Smooth muscle cell (in vitro differentiated cells): ENCODE results near the gene TBKBP1. TPM values are rescaled to one million over a fixed set of nuclear protein-coding genes. Genes with fewer than 3 reads are reported as not detected.
"Not testable (repeated sequence)": the region's sequence is repeated elsewhere in the genome, so short reads cannot be mapped to it uniquely, and the experiment has no call there.

ENCODE experiments used
- DNase-seq: peaks from one replicate; lab custom pipeline; 2025; ENCODE audit not compliant: unreplicated experiment; lab: John Stamatoyannopoulos, UW
- H2AFZ ChIP-seq: fragments of 200-600 bp; sonication (generic); 2 replicates; pipeline ENCODE4 v1.6.0; 2016; ENCODE audit warnings: antibody characterized with exemption, low read depth, mild to moderate bottlenecking
- H3F3A ChIP-seq: fragments of 200-600 bp; sonication (generic); 2 replicates; pipeline ENCODE4 v1.6.0; 2017; ENCODE audit warnings: antibody characterized with exemption, low read depth
- H3K27ac ChIP-seq: fragments of 200-600 bp; sonication (generic); 2 replicates; pipeline ENCODE4 v1.5.1; 2016; ENCODE audit warnings: low read depth, mild to moderate bottlenecking
- H3K27me3 ChIP-seq: fragments of 200-600 bp; sonication (generic); 2 replicates; pipeline ENCODE4 v1.6.1; 2016; ENCODE audit warnings: low read depth, mild to moderate bottlenecking
- H3K36me3 ChIP-seq: fragments of 200-600 bp; sonication (generic); 2 replicates; pipeline ENCODE4 v1.5.1; 2016; ENCODE audit warnings: low read depth
- H3K4me1 ChIP-seq: fragments of 200-600 bp; sonication (generic); 2 replicates; pipeline ENCODE4 v1.5.1; 2016; ENCODE audit warnings: low read depth
- H3K4me2 ChIP-seq: fragments of 200-600 bp; sonication (generic); 2 replicates; pipeline ENCODE4 v1.6.0; 2016; ENCODE audit warnings: mild to moderate bottlenecking
- H3K4me3 ChIP-seq: fragments of 200-600 bp; sonication (generic); 2 replicates; pipeline ENCODE4 v1.5.1; 2016; ENCODE audit warnings: mild to moderate bottlenecking
- H3K79me2 ChIP-seq: fragments of 200-600 bp; sonication (generic); 2 replicates; pipeline ENCODE4 v1.6.0; 2016; ENCODE audit warnings: low read depth, mild to moderate bottlenecking
- H3K9ac ChIP-seq: fragments of 200-600 bp; sonication (generic); 2 replicates; pipeline ENCODE4 v1.6.0; 2016; ENCODE audit warnings: low read depth
- H3K9me3 ChIP-seq: fragments of 200-600 bp; sonication (generic); replicated peaks from 2 replicates; pipeline ENCODE4 v1.5.1; 2016; ENCODE audit warnings: low read depth
- H4K20me1 ChIP-seq: fragments of 200-600 bp; sonication (generic); 2 replicates; pipeline ENCODE4 v1.6.0; 2016; ENCODE audit warnings: low read depth
- CTCF ChIP-seq: fragments of 200-600 bp; sonication (generic); IDR thresholded peaks from 2 replicates; pipeline ENCODE4 v1.5.1; 2017; ENCODE audit warnings: borderline replicate concordance, mild to moderate bottlenecking, antibody characterized with exemption; ENCODE audit not compliant: insufficient read depth, poor library complexity, severe bottlenecking
- WGBS: methylation state at CpG from one replicate; pipeline ENCODE4 v1.1.7; 2016; ENCODE audit warnings: low lambda C conversion rate; 5-methylcytosine and 5-hydroxymethylcytosine counted together
- polyA plus RNA-seq: library from polyadenylated mRNA; unstranded; fragments of >200 nt; fragmentation: Nextera tagmentation; extraction: Ambion mirVana; gene quantifications from 2 replicates; pipeline ENCODE4 v1.2.1, GENCODE V29; 2016
- total RNA-seq: library from RNA; depleted of rRNA; stranded (reverse); fragments of >200 nt; gene quantifications from 2 replicates; pipeline ENCODE4 v1.2.3, GENCODE V29; 2014

The TBKBP1 gene
- total and polyA plus RNA-seq, 2 experiments from 2014 or later: 5.8 to 7.7 TPM

GRCh38 chr17:47736501-47737495 lies 42.8 kb downstream of the TBKBP1 start:
- Histone ChIP-seq H3K4me2 (no peak overlapping the region), H3F3A (no peaks in the 10 kb centered on the region), H3K79me2 (no peaks in the 10 kb centered on the region), H3K27ac (no peak overlapping the region), H4K20me1 (no peaks in the 10 kb centered on the region), H3K9me3 (no peaks in the 10 kb centered on the region), H3K36me3 (no peaks in the 10 kb centered on the region), H3K9ac (no peak overlapping the region), H2AFZ (no peak overlapping the region), H3K4me1 (no peaks in the 10 kb centered on the region), H3K4me3 (no peak overlapping the region), H3K27me3 (peaks cover 64% of the 10 kb centered on the region)
- 75% methylated on average over 17 of the region's 17 CpGs for WGBS
- no peak for TF ChIP-seq CTCF
- no peak for DNase-seq

GRCh38 chr17:47738178-47738577 lies 44.2 kb downstream of the TBKBP1 start:
- Histone ChIP-seq H3K9ac (no peak overlapping the region), H3K36me3 (no peaks in the 10 kb centered on the region), H3K4me1 (no peaks in the 10 kb centered on the region), H3K4me3 (no peak overlapping the region), H3K27me3 (peaks cover 50% of the 10 kb centered on the region), H2AFZ (no peak overlapping the region), H3F3A (no peaks in the 10 kb centered on the region), H4K20me1 (no peaks in the 10 kb centered on the region), H3K79me2 (no peaks in the 10 kb centered on the region), H3K4me2 (no peak overlapping the region), H3K27ac (no peak overlapping the region), H3K9me3 (no peaks in the 10 kb centered on the region)
- 90% methylated on average over 7 of the region's 7 CpGs for WGBS
- no peak for DNase-seq
- TF ChIP-seq CTCF: no peak

- Histone ChIP-seq H3K4me3 (no peak overlapping the region), H3K4me2 (no peak overlapping the region), H3K9me3 (no peaks in the 10 kb centered on the region), H3F3A (no peaks in the 10 kb centered on the region), H3K27ac (no peak overlapping the region), H3K27me3 (peaks cover 41% of the 10 kb centered on the region), H4K20me1 (no peaks in the 10 kb centered on the region), H3K36me3 (no peaks in the 10 kb centered on the region), H3K9ac (no peak overlapping the region), H3K4me1 (no peaks in the 10 kb centered on the region), H2AFZ (no peak overlapping the region), H3K79me2 (no peaks in the 10 kb centered on the region)
- DNase-seq: no peak
- TF ChIP-seq CTCF: no peak
- 89% methylated on average over 8 of the region's 8 CpGs for WGBS
Observed at GRCh38 chr17:47739150-47739549, 45.2 kb downstream of the TBKBP1 start.

GRCh38 chr17:47739945-47740344 lies 46.0 kb downstream of the TBKBP1 start:
- DNase-seq, H4K20me1 ChIP-seq, H3K4me3 ChIP-seq, H3K79me2 ChIP-seq, H3K9me3 ChIP-seq, H3K4me1 ChIP-seq, H3K27ac ChIP-seq, H2AFZ ChIP-seq, H3K9ac ChIP-seq, H3K36me3 ChIP-seq, H3F3A ChIP-seq, H3K4me2 ChIP-seq: not testable (repeated sequence)
- WGBS: 91% methylated on average over 12 of the region's 12 CpGs
- H3K27me3 ChIP-seq: peaks cover 39% of the 10 kb centered on the region
